Duodenal mucosa (tissue), 2 donors: ENCODE results near the gene EML1.

ENCODE experiments used
- H3K27ac ChIP-seq: one replicate; pipeline ENCODE4 v1.7.0; 2013; ENCODE audit warnings: low read depth, low read length
- H3K27me3 ChIP-seq, 2 donors: one replicate each; pipeline ENCODE4 v1.7.0; 2013; ENCODE audit warnings: low read length in 2 of 2, control low read depth in 1 of 2; ENCODE audit not compliant: insufficient read depth in 2 of 2, control insufficient read depth in 1 of 2
- H3K36me3 ChIP-seq, 2 donors: one replicate each; pipeline ENCODE4 v1.7.0; 2013; ENCODE audit warnings: low read length in 2 of 2, control low read depth in 1 of 2; ENCODE audit not compliant: insufficient read depth in 2 of 2, control insufficient read depth in 1 of 2
- H3K4me1 ChIP-seq, 2 donors: one replicate each; pipeline ENCODE4 v1.7.0; 2013; ENCODE audit warnings: low read length in 2 of 2, control low read depth in 1 of 2; ENCODE audit not compliant: insufficient read depth in 2 of 2, control insufficient read depth in 1 of 2
- H3K4me3 ChIP-seq, 2 donors: one replicate each; pipeline ENCODE4 v1.7.0; 2013; ENCODE audit warnings: low read length in 2 of 2, low read depth in 1 of 2
- H3K9ac ChIP-seq, 2 donors: one replicate each; pipeline ENCODE4 v1.7.0; 2013; ENCODE audit warnings: low read length in 2 of 2, low read depth in 1 of 2
- H3K9me3 ChIP-seq, 2 donors: one replicate each; pipeline ENCODE4 v1.7.0; 2013; ENCODE audit warnings: low read length in 2 of 2, control low read depth in 1 of 2; ENCODE audit not compliant: control insufficient read depth in 1 of 2

EML1 gene

DNA sequence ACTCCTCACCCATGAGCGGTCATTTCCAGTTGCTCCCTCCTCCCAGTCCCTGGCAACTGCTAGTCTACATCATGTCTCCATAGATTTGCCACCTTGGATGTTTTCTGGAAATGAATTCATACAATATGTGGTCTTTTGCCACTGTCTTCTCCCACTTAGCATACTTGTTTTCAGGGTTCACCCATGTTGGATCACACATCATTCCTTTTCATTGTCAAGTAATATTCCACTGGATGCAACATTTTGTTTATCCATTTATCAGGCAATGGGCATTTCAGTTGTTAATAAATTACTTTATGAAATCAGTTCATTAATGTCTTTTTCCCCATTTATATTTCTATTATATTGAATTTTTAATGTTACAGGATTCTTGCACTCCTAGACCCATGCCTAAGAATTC is 64.3 kb downstream of the EML1 start:
- H3K4me3 ChIP-seq, result no peak overlapping the region
- H3K36me3 ChIP-seq, result no peaks in the 10 kb centered on the region
- no peak overlapping the region for H3K27ac ChIP-seq
- H3K4me1 ChIP-seq, result no peaks in the 10 kb centered on the region
- no peak overlapping the region for H3K9ac ChIP-seq
- H3K27me3 ChIP-seq, result no peaks in the 10 kb centered on the region
- H3K9me3 ChIP-seq, result no peaks in the 10 kb centered on the region

DNA sequence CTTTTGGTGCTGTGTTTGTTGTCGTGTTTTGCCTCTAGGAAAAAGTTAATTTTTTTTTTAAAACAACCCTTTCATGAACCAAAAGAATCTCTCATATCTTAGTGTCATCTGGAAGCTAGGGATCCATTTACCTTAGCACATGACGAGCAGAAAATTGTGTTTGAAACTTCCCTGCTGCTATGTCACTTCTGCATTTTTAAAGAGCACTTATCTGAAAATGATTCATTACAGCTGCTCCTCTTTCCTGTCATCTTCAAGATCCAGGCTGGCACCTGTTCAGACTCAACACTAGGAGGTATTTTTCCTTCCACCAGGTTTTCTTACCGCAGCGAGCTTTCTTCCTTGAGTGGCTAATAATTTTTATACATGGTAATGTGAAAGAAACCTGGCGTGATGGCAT is 67.0 kb downstream of the EML1 start:
- Histone ChIP-seq H3K4me3 (no peak overlapping the region), H3K9me3 (no peaks in the 10 kb centered on the region), H3K4me1 (no peaks in the 10 kb centered on the region), H3K27me3 (no peaks in the 10 kb centered on the region), H3K36me3 (no peaks in the 10 kb centered on the region), H3K27ac (no peak overlapping the region), H3K9ac (no peak overlapping the region)

DNA sequence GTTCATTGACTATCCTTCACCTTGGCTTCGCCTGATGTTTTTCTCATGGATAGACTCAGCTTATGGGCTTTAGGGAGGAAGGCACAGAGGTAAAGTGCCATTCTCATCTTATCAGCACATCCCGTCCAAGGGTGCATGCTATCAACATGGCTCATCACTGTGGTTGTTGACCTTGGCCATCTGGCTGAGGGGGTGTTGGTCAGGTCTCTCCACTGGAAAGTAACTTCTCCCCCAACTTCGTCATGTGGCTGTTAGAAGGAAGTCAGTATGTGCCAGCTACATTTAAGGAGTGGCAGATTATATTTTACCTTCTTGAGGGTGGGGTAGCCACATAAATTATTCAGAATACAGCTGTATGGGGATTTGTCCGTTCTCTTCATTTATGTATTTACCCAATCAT is 68.9 kb downstream of the EML1 start:
- Histone ChIP-seq H3K27me3 (no peaks in the 10 kb centered on the region), H3K4me1 (no peaks in the 10 kb centered on the region), H3K27ac (no peak overlapping the region), H3K4me3 (no peak overlapping the region), H3K9ac (no peak overlapping the region), H3K9me3 (no peaks in the 10 kb centered on the region), H3K36me3 (no peaks in the 10 kb centered on the region)

DNA sequence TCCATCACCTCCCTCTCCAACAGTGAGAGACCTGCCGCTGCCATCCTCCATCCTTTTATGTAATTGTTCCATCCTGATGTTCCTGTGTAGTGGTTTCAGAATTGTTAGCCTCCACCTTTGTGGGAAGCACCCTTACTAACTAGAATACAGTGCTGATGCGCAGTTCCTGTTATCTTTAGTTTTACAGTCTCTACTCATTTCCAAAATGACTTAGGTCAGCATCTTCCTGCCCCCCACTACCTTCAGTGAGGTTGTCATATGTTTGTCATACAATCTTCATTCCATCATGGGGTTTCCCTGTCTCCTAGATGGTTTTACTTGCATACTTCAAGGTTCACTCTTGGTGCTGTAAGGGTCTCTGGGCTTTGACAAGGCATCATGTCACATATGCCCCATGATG is 69.8 kb downstream of the EML1 start:
- Histone ChIP-seq H3K27ac (no peak overlapping the region), H3K4me3 (no peak overlapping the region), H3K27me3 (no peaks in the 10 kb centered on the region), H3K4me1 (no peaks in the 10 kb centered on the region), H3K9me3 (no peaks in the 10 kb centered on the region), H3K9ac (no peak overlapping the region), H3K36me3 (no peaks in the 10 kb centered on the region)

DNA sequence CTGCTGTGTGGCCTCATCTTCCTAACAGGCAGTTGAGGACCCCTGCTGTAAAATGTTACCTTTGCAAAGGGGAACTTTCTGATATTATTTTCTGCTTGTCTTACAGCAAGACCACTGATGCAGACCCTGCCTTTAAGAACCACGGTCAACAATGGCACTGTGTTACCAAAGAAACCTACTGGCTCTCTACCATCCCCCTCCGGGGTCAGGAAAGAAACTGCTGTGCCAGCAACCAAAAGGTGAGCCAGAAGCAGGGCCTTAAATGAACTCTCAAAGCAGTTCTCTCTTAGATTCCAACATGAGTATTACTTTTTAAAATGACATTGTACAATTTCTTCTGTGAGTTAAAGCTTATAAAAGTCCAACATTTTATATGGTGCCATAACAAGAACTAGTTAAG is 72.2 kb downstream of the EML1 start:
- no peak overlapping the region for H3K4me3 ChIP-seq
- no peaks in the 10 kb centered on the region for H3K36me3 ChIP-seq
- H3K27me3 ChIP-seq, result peaks cover 0 to 5% of the 10 kb centered on the region in 2 donors
- no peaks in the 10 kb centered on the region for H3K9me3 ChIP-seq
- H3K27ac ChIP-seq, result no peak overlapping the region
- no peak overlapping the region for H3K9ac ChIP-seq
- no peaks in the 10 kb centered on the region for H3K4me1 ChIP-seq

DNA sequence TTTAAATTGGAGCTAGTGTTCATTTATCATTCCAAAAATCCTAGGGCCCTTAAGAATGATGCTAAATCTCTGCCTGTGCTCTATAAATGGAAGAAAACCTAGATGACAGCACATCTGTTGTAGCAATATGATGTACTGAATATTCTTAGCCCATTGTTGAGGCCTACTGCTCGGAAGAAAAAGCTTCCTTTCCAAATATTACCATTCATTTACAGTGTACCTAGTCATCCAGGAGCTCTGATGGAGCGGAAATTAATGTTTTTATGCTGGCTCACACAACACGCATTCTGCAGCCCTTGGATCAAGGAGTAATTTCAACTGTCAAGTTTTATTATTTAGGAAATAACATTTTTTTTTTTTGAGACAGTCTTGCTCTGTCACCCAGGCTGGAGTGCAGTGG is 77.4 kb downstream of the EML1 start:
- Histone ChIP-seq H3K9me3 (no peaks in the 10 kb centered on the region), H3K27me3 (peaks cover 0 to 5% of the 10 kb centered on the region in 2 donors), H3K4me1 (no peaks in the 10 kb centered on the region), H3K4me3 (no peak overlapping the region), H3K9ac (no peak overlapping the region), H3K27ac (no peak overlapping the region), H3K36me3 (no peaks in the 10 kb centered on the region)

DNA sequence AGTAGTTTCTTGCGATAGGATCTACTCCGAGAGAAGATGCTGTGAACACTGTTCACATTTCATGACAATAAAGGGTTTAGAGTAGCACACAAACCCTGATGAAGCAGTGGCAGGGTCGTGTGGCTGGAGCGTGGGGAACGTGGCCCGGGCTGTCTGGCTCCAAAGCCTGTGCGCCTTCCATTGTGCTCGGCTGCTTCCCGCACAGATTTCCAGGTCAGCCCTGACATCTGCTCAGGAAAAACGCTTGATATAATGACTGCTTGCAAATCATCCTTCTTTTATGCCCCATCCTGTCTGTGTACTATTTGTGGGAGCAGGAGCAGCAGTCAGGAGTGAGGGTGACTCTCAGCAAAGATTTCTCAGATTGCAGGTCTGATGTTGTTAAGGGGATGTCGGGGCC is 78.6 kb downstream of the EML1 start:
- no peak overlapping the region for H3K9ac ChIP-seq
- H3K4me1 ChIP-seq, result no peaks in the 10 kb centered on the region
- no peaks in the 10 kb centered on the region for H3K9me3 ChIP-seq
- H3K36me3 ChIP-seq, result no peaks in the 10 kb centered on the region
- H3K27me3 ChIP-seq, result peaks cover 7 to 11% of the 10 kb centered on the region in 2 donors
- H3K27ac ChIP-seq, result no peak overlapping the region
- H3K4me3 ChIP-seq, result no peak overlapping the region

DNA sequence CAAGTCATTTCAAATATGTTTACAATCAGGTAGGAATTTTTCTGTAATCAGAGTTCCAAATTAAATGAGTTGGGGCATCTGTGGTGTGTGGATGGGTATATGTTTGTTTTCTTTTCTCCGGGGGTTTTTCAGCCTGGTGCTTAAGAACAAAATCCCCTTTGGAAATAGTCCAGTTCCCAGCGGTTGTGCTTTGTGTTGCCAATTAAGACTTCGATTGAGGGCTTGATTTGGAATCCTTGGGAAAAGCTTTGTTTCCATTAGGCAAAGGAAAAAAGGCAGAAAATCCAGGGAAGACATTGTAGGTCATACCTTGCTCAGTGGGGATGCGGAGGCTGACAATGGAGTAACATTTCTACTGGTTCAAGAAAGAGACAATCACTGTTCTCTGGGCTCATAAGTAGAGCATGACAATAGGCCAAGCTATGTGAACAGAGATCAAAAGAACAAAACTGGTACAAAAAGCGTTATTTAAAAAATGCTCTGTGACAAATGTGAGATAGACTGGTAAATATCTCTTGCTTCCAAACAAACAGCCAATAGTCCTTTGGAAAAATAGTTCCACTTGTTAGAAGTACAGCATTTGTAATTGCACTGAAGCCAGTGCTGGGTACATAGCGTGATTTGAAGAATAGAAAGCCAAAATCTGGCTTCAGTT is 79.7 kb downstream of the EML1 start:
- Histone ChIP-seq H3K36me3 (no peaks in the 10 kb centered on the region), H3K4me3 (no peak overlapping the region), H3K27me3 (peaks cover 7 to 11% of the 10 kb centered on the region in 2 donors), H3K27ac (no peak overlapping the region), H3K9ac (no peak overlapping the region), H3K4me1 (no peaks in the 10 kb centered on the region), H3K9me3 (no peaks in the 10 kb centered on the region)

DNA sequence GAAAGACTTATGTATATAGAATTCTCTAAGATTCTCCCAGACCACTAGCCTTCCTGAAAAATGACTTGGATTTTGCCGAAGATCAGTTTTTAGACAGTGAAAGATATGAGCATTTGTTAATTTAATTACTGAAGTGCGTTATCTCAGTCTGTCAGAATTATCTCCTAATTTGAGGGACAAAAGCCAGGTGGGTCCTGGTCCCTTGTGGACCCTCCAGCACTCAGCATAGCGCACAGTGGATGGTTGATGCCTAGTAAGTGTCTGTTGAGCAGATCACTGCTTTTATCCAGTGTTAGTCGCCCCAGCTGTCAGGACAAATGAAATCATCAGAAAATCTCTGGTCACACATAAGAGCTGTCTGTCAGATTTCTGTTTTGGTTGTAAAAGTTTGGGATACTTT is 80.4 kb downstream of the EML1 start:
- H3K4me1 ChIP-seq, result no peaks in the 10 kb centered on the region
- H3K9ac ChIP-seq, result no peak overlapping the region
- peaks cover 7 to 18% of the 10 kb centered on the region in 2 donors for H3K27me3 ChIP-seq
- no peaks in the 10 kb centered on the region for H3K36me3 ChIP-seq
- H3K4me3 ChIP-seq, result no peak overlapping the region
- H3K27ac ChIP-seq, result no peak overlapping the region
- no peaks in the 10 kb centered on the region for H3K9me3 ChIP-seq

DNA sequence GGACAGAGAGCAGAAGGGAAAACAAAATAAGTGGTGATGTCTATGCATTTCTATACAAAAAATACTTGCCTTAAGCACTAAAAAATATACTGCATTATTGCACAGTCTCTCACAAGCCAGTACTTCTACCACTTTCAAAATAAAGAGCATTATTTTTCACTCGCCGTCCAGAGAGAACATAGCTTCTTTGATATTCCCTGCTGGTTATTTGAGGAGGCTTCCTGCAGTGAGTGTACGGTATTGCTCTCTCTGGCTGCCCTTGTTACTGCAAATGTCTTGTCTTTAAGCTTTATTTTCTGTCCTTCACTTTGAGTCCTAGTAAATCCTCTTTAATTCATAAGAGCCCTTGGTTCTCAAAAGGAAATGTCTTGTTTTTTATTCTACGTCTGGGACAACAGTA is 81.1 kb downstream of the EML1 start:
- Histone ChIP-seq H3K27ac (no peak overlapping the region), H3K27me3 (peaks cover 7 to 14% of the 10 kb centered on the region in 2 donors), H3K36me3 (no peaks in the 10 kb centered on the region), H3K4me1 (no peaks in the 10 kb centered on the region), H3K4me3 (no peak overlapping the region), H3K9me3 (no peaks in the 10 kb centered on the region), H3K9ac (no peak overlapping the region)

DNA sequence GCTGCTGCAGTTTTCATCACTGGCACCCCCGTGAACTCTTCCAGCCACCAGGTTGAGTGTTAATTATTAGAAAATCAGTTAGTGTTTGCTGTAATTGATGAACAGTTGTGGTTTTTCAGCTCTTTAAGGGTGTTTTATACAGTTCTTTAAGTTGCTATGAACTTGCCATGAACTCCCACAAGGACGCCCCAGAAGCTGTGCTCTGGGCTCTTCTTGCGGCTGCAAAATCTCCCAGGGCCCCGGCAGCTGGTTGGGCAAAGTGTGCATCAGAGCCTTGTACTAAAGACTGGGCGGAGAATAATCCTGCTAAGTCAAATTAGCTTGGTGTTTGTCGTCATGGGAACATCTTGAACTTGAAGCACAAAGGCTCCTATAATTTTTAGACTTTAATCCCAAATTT is 82.2 kb downstream of the EML1 start:
- Histone ChIP-seq H3K36me3 (no peaks in the 10 kb centered on the region), H3K4me3 (no peak overlapping the region), H3K4me1 (peaks cover 4 to 11% of the 10 kb centered on the region in 2 donors), H3K9me3 (no peaks in the 10 kb centered on the region), H3K27me3 (peaks cover 7 to 14% of the 10 kb centered on the region in 2 donors), H3K27ac (no peak overlapping the region), H3K9ac (no peak overlapping the region)
